Common myeloid progenitor, CD34-positive (primary cell): ENCODE measurements around the gene TRABD2B.

Source experiments
- CTCF ChIA-PET: fragments of 350-600 bp; sonication (Branson Sonifier 250); formaldehyde crosslinking; loops from one replicate; lab custom pipeline; 2021; ENCODE audit warnings: antibody characterized with exemption; lab: Charles Lee
- POLR2A ChIA-PET: fragments of 350-600 bp; sonication (Branson Sonifier 250); formaldehyde crosslinking; loops from one replicate; lab custom pipeline; 2021; ENCODE audit warnings: antibody characterized with exemption; lab: Charles Lee
- DNase-seq, 3 donors: peaks; one replicate each; pipeline versions ENCODE4 v3.0.0 to v3.0.0-alpha.2; 2013
- H3K27ac ChIP-seq, 2 experiments: 1 replicate in 1 of 2; 2 replicates in 1 of 2; pipeline ENCODE4 v1.7.0; 2013; ENCODE audit warnings: inconsistent platforms in 2 of 2, low read length in 2 of 2, mild to moderate bottlenecking in 2 of 2, low read depth in 1 of 2, moderate library complexity in 1 of 2; ENCODE audit not compliant: severe bottlenecking in 2 of 2, insufficient read depth in 1 of 2, poor library complexity in 1 of 2
- H3K27me3 ChIP-seq, 5 experiments: replicated peaks in 2 of 5; 1 replicate in 3 of 5; 2 replicates in 2 of 5; pipeline versions ENCODE4 v1.6.1 to v1.7.0; 2013; ENCODE audit warnings: low read length in 4 of 5, mild to moderate bottlenecking in 2 of 5, moderate library complexity in 2 of 5, inconsistent platforms in 1 of 5; ENCODE audit not compliant: insufficient read depth in 5 of 5, control insufficient read depth in 4 of 5
- H3K36me3 ChIP-seq, 4 experiments: 1 replicate in 2 of 4; 2 replicates in 2 of 4; pipeline versions ENCODE4 v1.6.1 to v1.7.0; 2013; ENCODE audit warnings: low read length in 3 of 4, control low read depth in 1 of 4, mild to moderate bottlenecking in 1 of 4; ENCODE audit not compliant: control insufficient read depth in 4 of 4, insufficient read depth in 4 of 4
- H3K4me1 ChIP-seq, 4 experiments: 1 replicate in 3 of 4; 2 replicates in 1 of 4; pipeline versions ENCODE4 v1.6.1 to v1.7.1; 2013; ENCODE audit warnings: low read length in 3 of 4, mild to moderate bottlenecking in 3 of 4, control low read depth in 1 of 4, inconsistent platforms in 1 of 4, moderate library complexity in 1 of 4; ENCODE audit not compliant: control insufficient read depth in 4 of 4, insufficient read depth in 4 of 4; ENCODE audit errors: control extremely low read depth in 1 of 4
- H3K4me3 ChIP-seq, 7 experiments: 1 replicate in 4 of 7; 2 replicates in 3 of 7; pipeline versions ENCODE4 v1.5.1 to v1.7.0; 2013; ENCODE audit warnings: mild to moderate bottlenecking in 7 of 7, low read length in 6 of 7, moderate library complexity in 6 of 7, inconsistent platforms in 2 of 7, low read depth in 2 of 7, control low read depth in 1 of 7; ENCODE audit not compliant: insufficient read depth in 4 of 7, control insufficient read depth in 1 of 7; ENCODE audit errors: extremely low read depth in 1 of 7
- H3K9me3 ChIP-seq, 5 experiments: 1 replicate in 4 of 5; 2 replicates in 1 of 5; pipeline versions ENCODE4 v1.6.1 to v1.7.1; 2013; ENCODE audit warnings: low read length in 4 of 5, mild to moderate bottlenecking in 2 of 5, inconsistent platforms in 1 of 5, low read depth in 1 of 5, moderate library complexity in 1 of 5; ENCODE audit not compliant: control insufficient read depth in 4 of 5, insufficient read depth in 2 of 5; ENCODE audit errors: control extremely low read depth in 1 of 5
- WGBS: methylation state at CpG from one replicate; pipeline ENCODE4 v1.1.5; 2013; ENCODE audit not compliant: insufficient coverage; 5-methylcytosine and 5-hydroxymethylcytosine counted together

The TRABD2B gene

DNA sequence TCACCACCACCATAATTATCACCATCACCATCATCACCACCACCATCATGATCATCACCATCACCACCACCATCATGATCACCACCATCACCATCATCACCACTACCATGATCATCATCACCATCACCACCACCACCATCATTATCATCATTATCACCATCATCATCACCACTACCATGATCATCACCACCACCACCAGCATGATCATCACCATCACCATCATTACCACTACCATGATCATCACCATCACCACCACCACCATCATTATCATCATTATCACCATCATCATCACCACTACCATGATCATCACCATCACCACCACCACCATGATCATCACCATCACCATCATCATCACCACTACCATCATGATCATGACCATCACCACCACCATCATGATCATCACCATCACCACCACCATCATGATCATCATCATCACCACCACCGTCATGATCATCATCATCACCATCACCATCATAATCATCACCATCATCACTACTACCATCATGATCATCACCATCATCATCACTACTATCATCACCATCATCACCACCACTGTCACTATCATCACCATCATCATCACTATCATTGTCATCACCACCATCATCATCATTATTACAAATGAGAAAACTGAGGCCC is 60.2 kb downstream of the TRABD2B start:
- H3K9me3 ChIP-seq = peaks cover 0 to 1% (median 0%) of the 10 kb centered on the region in 5 experiments
- H3K27me3 ChIP-seq = peaks cover 0 to 4% (median 0%) of the 10 kb centered on the region in 5 experiments
- POLR2A ChIA-PET = no interaction called here
- CTCF ChIA-PET = no interaction called here
- peaks cover 0 to 4% (median 0%) of the 10 kb centered on the region in 4 experiments for H3K4me1 ChIP-seq
- H3K27ac ChIP-seq = no peak overlapping the region
- H3K4me3 ChIP-seq = no peak overlapping the region
- no peak for DNase-seq
- 100% methylated on average over 1 of the region's 1 CpG for WGBS
- H3K36me3 ChIP-seq = no peaks in the 10 kb centered on the region

DNA sequence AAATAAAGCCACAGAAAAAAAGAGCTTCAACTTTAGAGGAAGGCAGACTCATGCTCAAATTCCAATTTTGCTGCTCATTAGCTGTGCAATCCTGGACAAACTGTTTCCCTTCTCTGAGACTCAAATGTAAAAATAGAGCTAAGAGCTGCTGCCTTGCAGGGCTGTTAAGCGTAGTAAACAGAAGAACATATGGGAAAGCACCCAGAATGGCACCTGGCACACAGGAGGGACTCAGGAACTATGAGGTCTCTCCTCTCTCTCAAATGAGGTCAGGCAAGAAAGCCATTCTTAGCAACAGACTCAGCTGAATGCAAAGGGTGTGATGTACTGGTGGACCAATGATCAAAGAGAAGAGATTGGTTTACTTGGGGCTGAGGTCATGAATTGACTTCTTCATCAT is 61.3 kb downstream of the TRABD2B start:
- ChIA-PET POLR2A (no interaction called here), CTCF (no interaction called here)
- Histone ChIP-seq H3K27me3 (peaks cover 0 to 4% (median 0%) of the 10 kb centered on the region in 5 experiments), H3K36me3 (no peaks in the 10 kb centered on the region), H3K4me3 (no peak overlapping the region), H3K27ac (no peak overlapping the region), H3K4me1 (peaks cover 0 to 4% (median 0%) of the 10 kb centered on the region in 4 experiments), H3K9me3 (peaks cover 0 to 1% (median 0%) of the 10 kb centered on the region in 5 experiments)
- no peak for DNase-seq
- WGBS = 56% methylated on average over 1 of the region's 1 CpG

DNA sequence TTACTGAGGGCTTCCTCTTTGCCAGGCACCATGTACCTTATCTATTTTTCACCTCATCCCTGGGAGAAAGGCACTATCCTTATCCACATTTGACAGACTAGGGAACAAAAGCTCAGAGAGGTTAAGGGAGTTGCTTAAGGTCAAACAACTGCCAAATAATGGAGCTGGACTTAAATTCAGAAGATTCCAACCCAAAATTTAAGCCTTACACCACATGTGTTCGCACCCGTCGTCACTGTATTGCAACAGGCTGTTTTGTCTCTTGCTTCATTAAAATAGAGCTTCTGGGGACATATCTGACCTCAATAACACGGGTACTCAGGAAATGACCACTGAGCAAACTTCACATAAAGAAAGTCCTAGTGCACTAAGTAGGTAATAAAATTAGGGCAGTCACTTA is 62.0 kb downstream of the TRABD2B start:
- Histone ChIP-seq H3K27ac (no peak overlapping the region), H3K36me3 (no peaks in the 10 kb centered on the region), H3K9me3 (peaks cover 0 to 1% (median 0%) of the 10 kb centered on the region in 5 experiments), H3K4me1 (no peaks in the 10 kb centered on the region), H3K4me3 (no peak overlapping the region), H3K27me3 (peaks cover 0 to 4% (median 0%) of the 10 kb centered on the region in 5 experiments)
- no peak for DNase-seq
- ChIA-PET CTCF (no interaction called here), POLR2A (no interaction called here)
- WGBS = 64% methylated on average over 4 of the region's 4 CpGs

DNA sequence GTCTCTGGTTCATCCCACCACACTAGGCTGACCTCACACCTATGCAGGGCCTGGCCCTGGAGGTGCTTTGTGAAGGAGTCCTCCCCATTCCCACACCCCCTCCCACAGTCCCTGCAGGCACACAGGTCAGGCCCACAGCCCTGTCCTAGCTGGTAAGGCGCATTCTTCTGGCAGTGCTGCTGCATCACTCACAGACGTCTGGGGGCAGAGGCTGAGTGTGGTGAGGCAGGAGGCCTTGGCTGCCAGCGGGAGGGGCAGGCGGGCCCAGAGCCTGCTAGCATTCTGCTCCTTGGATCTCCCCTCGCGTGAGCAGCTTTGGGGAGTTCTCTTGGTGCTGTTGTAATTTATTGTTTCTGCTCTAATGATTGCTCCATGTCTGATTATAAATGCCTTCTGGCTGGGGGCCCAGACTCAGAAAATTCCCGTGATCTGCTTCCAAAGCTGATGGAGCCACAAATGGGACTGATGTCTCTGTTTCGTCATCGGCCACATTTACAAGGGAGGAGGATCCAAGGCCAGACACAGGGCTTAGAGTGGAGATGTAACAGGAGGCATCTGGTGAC is 62.9 kb downstream of the TRABD2B start:
- Histone ChIP-seq H3K4me1 (no peaks in the 10 kb centered on the region), H3K4me3 (no peak overlapping the region), H3K9me3 (peaks cover 0 to 1% (median 0%) of the 10 kb centered on the region in 5 experiments), H3K27ac (no peak overlapping the region), H3K36me3 (no peaks in the 10 kb centered on the region), H3K27me3 (peaks cover 0 to 4% (median 0%) of the 10 kb centered on the region in 5 experiments)
- 90% methylated on average over 9 of the region's 9 CpGs for WGBS
- ChIA-PET POLR2A (no interaction called here), CTCF (no interaction called here)
- no peak for DNase-seq

DNA sequence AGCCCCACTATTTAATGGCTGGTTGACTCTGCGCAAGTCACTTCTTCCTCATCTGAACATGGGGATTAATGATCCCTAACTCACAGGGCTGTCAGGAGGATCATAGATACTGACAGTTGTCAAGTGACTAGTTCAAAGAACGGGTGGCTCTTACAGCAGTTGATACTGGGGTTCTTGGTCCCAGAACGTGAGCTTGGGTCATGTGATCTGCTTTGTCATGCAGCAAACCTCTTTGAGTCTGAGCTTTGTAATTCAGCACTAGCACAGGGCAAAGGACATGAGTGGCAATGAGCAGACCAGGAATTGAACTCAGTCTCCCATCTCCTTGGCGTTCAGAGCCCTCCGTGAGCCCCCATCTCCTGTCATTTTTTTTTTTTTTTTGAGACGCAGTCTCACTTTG is 64.4 kb downstream of the TRABD2B start:
- CTCF ChIA-PET = no interaction called here

DNA sequence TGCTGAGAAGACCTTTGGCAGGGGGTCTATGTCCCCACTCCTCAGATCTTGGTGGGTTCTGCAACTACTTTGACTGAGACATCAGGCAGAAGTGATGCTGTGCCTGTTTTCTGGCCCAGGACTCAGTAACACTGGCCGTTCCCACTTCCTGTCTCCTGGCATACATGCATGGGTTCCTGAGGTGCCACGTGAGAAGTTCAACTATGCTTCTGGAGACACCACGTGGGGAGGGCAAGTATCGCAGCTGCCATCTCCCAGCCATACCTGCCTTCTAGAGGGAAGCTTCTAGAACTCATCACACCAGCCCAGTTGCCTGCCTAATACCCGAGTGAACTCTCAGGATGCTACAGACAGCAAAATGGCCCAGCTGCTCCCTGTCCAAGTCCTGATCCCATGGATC is 65.8 kb downstream of the TRABD2B start:
- Histone ChIP-seq H3K9me3 (no peaks in the 10 kb centered on the region), H3K4me1 (no peaks in the 10 kb centered on the region), H3K36me3 (no peaks in the 10 kb centered on the region), H3K4me3 (no peak overlapping the region), H3K27me3 (peaks cover 0 to 11% (median 0%) of the 10 kb centered on the region in 5 experiments), H3K27ac (no peak overlapping the region)
- ChIA-PET POLR2A (no interaction called here), CTCF (interaction anchor here (1.0 kb wide), 1 partner anchor 193 kb away, joined by 3 read pairs; no protein-coding TSS in a partner anchor)
- WGBS = 43% methylated on average over 4 of the region's 5 CpGs
- DNase-seq = no peak

More for the DNA sequence above, 64.4 kb downstream of the TRABD2B start:
- peaks cover 0 to 1% (median 0%) of the 10 kb centered on the region in 5 experiments for H3K9me3 ChIP-seq
- no peaks in the 10 kb centered on the region for H3K4me1 ChIP-seq
- no peak for DNase-seq
- WGBS = 87% methylated on average over 4 of the region's 6 CpGs
- peaks cover 0 to 11% (median 0%) of the 10 kb centered on the region in 5 experiments for H3K27me3 ChIP-seq
- POLR2A ChIA-PET = no interaction called here
- no peak overlapping the region for H3K4me3 ChIP-seq
- H3K36me3 ChIP-seq = no peaks in the 10 kb centered on the region
- H3K27ac ChIP-seq = no peak overlapping the region

DNA sequence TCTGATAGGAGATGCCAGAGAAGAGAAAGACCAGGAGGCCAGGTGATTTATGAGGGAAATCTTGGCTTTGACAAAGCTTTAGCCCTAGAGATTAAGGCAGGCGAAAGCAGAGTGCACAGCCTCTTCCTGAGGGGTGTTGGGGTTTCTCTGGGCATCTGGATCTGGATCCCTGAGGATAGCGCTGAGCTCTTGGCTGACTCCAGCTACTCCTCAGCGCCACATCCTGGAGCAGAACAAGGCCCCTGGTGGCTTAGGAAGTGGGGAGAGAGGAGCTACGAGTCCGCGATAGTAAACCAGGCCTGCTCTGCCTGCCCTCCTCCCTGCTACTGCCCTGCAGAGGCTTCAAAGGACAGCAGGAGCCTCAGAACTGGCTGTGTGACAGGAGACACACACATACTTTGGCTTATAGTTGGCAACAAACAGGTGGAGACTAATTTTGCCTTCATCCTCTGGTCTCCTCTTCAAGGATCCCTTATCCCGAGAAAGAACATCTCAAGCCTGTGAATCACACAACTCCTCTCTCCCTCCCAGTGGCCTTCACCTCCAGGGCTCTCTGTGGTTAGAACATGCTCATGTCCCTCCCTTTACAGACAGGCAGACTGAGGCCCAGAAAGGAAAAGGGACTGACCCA is 66.9 kb downstream of the TRABD2B start:
- Histone ChIP-seq H3K27ac (no peak overlapping the region), H3K4me1 (no peaks in the 10 kb centered on the region), H3K36me3 (no peaks in the 10 kb centered on the region), H3K4me3 (no peak overlapping the region), H3K9me3 (no peaks in the 10 kb centered on the region), H3K27me3 (peaks cover 0 to 9% (median 3%) of the 10 kb centered on the region in 5 experiments)
- ChIA-PET CTCF (interaction anchor here (1.0 kb wide), 1 partner anchor 192 kb away, joined by 3 read pairs; no protein-coding TSS in a partner anchor), POLR2A (interaction anchor here (0.6 kb wide), 1 partner anchor 8 kb away, joined by 3 read pairs; no protein-coding TSS in a partner anchor)
- DNase-seq = no peak
- WGBS = 96% methylated on average over 5 of the region's 7 CpGs
